ENCODE results near the gene ZNF630. TPM values are rescaled to one million over a fixed set of nuclear protein-coding genes. Genes with fewer than 3 reads are reported as not detected.

The ZNF630 gene
- 8.8 TPM for total RNA-seq

GRCh38 chrX:48071064-48071985, at the start of gene ZNF630:
Gene ZNF630, minus strand, starts transcription at chrX:48071640. Its CDS starts 4,754 bp downstream, at chrX:48066886.

Other genes with a start within 250 kb of the ZNF630 start
- gene ZNF81, start 234.7 kb downstream of the ZNF630 start, total RNA-seq = 25.0 TPM
- gene ZNF182, start 67.7 kb downstream of the ZNF630 start, total RNA-seq = 9.1 TPM
- not detected for gene SPACA5, start 64.7 kb downstream of the ZNF630 start, total RNA-seq
- not detected for gene SPACA5B, start 59.0 kb upstream of the ZNF630 start, total RNA-seq
- gene SSX5, start 125.2 kb upstream of the ZNF630 start, total RNA-seq = not detected
- not detected for gene SSX1, start 183.8 kb upstream of the ZNF630 start, total RNA-seq